Subcutaneous adipose tissue (tissue), 4 donors: ENCODE results near the gene EFEMP2. TPM values are rescaled to one million over a fixed set of nuclear protein-coding genes. Genes with fewer than 3 reads are reported as not detected.

ENCODE experiments used
- CTCF ChIP-seq: fragments of 450-650 bp; IDR thresholded peaks from one replicate; pipeline ENCODE4 v1.5.1; 2016; ENCODE audit warnings: low read depth, mild to moderate bottlenecking, control low read depth, antibody characterized with exemption, moderate library complexity
- total RNA-seq, 4 donors: library from RNA; depleted of rRNA; stranded (reverse); fragments of >200 nt; gene quantifications; one replicate each; pipeline ENCODE4 v1.1.0, GENCODE V29; 2016

EFEMP2 gene
- total RNA-seq, 4 donors from 2014 or later = 45.0 to 85.2 (median 62.2) TPM

DNA sequence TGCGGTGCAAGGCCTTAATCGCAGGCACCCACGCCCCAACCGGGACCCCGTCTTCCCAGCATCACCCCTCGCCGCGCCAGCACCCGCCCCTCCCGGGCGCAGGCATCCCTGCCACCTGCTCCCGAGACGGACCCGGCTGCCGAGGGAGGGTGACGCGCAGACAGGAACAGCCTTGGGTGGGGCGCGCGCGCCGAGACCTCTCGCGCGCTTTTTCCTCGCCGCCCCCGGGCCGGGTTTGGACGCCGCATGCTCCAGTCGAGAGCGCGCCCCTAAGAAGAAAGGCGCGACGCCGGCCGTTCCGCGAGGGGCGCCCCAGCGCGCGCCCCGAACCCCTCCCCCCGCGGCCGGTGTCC lies 15.1 kb downstream of the EFEMP2 start:
- TF ChIP-seq CTCF = no peak

DNA sequence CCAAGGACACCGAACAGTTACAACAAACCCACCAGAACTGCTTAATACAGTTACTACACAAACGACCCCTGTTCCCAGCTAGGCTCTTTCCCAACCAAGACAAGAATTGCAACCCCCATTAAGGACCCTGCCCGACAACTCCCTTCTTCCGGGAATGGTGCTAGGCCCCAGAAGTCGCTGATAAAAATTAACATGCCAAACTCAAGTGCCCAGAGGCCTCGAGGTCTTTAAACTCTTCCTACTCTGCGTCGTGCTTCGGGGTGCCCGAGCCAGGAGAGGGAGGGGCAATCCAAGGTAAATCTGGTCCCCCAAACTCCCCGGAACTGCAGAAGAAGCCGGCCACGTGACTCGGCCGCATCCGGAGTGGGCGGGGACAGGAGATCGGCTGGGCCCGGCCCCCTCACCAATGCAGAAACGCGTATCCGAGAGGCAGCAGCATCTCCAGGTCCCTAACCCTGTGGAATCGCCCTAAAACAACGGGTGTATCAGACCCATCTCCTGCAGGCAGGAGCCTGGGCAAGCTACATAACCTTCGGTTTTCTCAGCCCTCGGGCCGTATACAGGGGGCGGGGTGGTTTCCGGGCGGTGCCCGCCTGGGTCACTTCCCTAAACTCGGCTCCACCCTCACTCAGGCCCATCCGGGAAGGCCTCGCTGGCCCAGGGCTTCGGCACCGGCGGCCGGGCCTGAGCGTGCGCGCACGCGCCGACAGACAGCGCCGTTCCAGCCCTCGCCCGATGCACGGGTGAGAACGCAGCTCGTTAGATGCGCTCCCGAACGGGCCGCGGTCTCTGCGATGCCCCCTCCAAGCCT lies 15.7 kb downstream of the EFEMP2 start:
- TF ChIP-seq CTCF = no peak

- TF ChIP-seq CTCF = no peak
Observed at GRCh38 chr11:65855927-65856363, 16.7 kb downstream of the EFEMP2 start.

DNA sequence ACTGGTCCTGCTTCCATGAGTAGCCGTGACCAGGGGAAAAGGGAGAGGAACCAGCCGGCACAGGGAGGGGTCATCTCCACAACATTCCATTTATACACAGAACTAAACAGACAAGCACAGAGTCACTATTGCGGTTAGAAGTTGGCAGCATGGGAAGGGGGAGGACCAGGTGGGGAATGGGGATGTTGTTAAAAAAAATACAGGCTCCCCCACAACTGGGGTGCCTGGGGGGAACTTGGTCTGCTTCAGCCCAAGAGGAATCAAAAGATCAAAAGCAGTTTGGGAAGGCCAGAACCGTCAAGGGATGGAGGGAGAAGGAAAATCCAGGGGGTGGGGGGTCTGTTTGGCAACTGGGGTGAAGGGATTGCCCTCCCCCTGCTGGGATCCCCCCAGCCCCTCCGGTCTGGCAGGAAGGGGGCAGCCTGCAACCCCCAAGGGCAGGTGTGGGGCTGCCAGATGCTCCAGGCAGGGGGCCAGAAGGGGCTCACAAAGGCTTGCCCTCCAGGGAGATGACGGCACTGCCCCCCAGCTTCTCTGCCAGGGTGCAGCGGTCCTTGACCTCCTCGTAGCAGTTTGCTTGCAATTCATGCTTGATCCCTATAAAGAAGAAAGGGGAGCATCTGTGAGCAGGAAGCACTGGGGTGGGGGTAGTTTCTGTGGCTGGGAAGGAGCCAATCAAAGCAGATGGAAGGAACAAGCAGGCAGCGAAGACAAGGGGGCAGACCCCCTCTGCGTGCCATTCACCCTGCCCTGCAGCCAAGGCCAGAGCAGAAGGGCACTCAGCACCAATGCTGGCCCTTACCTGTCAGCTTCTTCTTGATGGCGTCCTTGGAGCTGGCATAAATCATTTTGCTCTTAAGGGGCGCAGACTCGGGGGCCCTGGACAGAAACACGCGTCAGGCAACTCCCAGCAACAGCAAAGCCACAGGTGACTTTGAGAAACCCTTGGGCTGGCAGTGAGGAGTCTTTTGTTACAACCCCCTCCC lies 17.5 kb downstream of the EFEMP2 start:
- no peak for TF ChIP-seq CTCF

DNA sequence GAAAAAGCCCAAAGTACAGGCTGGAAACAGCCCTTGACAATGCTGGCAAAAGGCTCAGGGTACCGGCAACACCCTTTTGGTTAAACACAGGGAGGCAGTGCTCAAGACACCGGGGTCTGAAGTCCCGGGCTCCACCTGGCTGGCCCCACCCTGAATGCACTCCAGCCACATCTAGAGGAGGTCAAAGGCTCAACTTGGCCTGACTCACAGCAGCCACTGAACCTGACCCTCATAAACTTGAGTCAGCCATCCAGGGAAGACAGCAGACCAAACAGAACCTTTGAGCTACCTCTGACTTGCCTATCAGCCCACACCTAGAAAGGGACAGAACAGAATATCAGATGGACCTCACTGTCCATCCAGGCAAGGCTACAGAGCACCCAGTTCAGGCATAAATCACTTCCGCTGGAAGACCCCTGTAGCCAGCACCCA lies 18.4 kb downstream of the EFEMP2 start:
- TF ChIP-seq CTCF = no peak

GRCh38 chr11:65853246-65853979 lies 19.2 kb downstream of the EFEMP2 start:
- no peak for TF ChIP-seq CTCF
